22Rv1 (cell line): ENCODE data around the gene FMO2.

Experiments used
- CTCF ChIP-seq: fragments of 450-650 bp; IDR thresholded peaks from 2 replicates; pipeline ENCODE4 v1.5.1; 2017; ENCODE audit warnings: mild to moderate bottlenecking
- ZFX ChIP-seq: fragments of 450-650 bp; IDR thresholded peaks from 2 replicates; pipeline ENCODE4 v1.6.1; 2017; ENCODE audit warnings: antibody characterized with exemption, borderline replicate concordance

GRCh38 chr1:171207377-171207776 is 22.3 kb downstream of the FMO2 start:
- TF ChIP-seq CTCF (no peak), ZFX (no peak)
